Peyer's patch (tissue), 4 donors: ENCODE data around the gene RABGAP1. TPM values are rescaled to one million over a fixed set of nuclear protein-coding genes. Genes with fewer than 3 reads are reported as not detected.

ENCODE experiments used
- DNase-seq, 3 donors: peaks; one replicate each; pipeline ENCODE4 v3.0.0-alpha.2; 2017 to 2019
- H3K27ac ChIP-seq, 4 donors: fragments of 200-600 bp; sonication (generic); one replicate each; pipeline ENCODE4 v1.5.1; 2016 to 2019
- H3K27me3 ChIP-seq, 2 donors: fragments of 200-600 bp; sonication (generic); one replicate each; pipeline ENCODE4 v1.5.1; 2019
- H3K36me3 ChIP-seq, 3 donors: fragments of 200-600 bp; sonication (generic); one replicate each; pipeline ENCODE4 v1.5.1; 2016 to 2019
- H3K4me1 ChIP-seq, 4 donors: fragments of 200-600 bp; sonication (generic); one replicate each; pipeline ENCODE4 v1.5.1; 2016 to 2019
- H3K4me3 ChIP-seq, 4 donors: fragments of 200-600 bp; sonication (generic); 1 replicate in 3 of 4; 2 replicates in 1 of 4; pipeline ENCODE4 v1.5.1; 2016 to 2019; ENCODE audit warnings: mild to moderate bottlenecking in 1 of 4
- H3K9me3 ChIP-seq, 4 donors: fragments of 200-600 bp; sonication (generic); one replicate each; pipeline ENCODE4 v1.5.1; 2016 to 2019; ENCODE audit warnings: mild to moderate bottlenecking in 1 of 4
- POLR2A ChIP-seq, 2 donors: fragments of 450-650 bp; IDR thresholded peaks; one replicate each; pipeline ENCODE4 v1.5.1; 2017; ENCODE audit warnings: antibody characterized with exemption in 2 of 2, mild to moderate bottlenecking in 2 of 2, moderate library complexity in 2 of 2
- total RNA-seq, 4 donors: library from RNA; depleted of rRNA; stranded (reverse); fragments of >200 nt; gene quantifications; one replicate each; pipeline ENCODE4 v1.1.0, GENCODE V29; 2016
- TF ChIP-seq, protein P1 (sequence below), 6 experiments: fragments of 450-650 bp in 4 of 6; fragments of 200-600 bp in 2 of 6; sonication (generic) in 1 of 6; IDR thresholded peaks; one replicate each; pipeline ENCODE4 v1.5.1; 2017 to 2019; ENCODE audit warnings: antibody characterized with exemption in 6 of 6, mild to moderate bottlenecking in 3 of 6, moderate library complexity in 1 of 6

The RABGAP1 gene
- total RNA-seq, 4 donors from 2014 or later, result 45.0 to 92.4 (median 49.7) TPM

DNA sequence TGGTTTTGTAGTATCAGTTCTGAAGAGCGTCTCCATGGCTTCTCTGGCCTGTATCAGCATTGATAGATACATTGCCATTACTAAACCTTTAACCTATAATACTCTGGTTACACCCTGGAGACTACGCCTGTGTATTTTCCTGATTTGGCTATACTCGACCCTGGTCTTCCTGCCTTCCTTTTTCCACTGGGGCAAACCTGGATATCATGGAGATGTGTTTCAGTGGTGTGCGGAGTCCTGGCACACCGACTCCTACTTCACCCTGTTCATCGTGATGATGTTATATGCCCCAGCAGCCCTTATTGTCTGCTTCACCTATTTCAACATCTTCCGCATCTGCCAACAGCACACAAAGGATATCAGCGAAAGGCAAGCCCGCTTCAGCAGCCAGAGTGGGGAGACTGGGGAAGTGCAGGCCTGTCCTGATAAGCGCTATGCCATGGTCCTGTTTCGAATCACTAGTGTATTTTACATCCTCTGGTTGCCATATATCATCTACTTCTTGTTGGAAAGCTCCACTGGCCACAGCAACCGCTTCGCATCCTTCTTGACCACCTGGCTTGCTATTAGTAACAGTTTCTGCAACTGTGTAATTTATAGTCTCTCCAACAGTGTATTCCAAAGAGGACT lies 94.2 kb downstream of the RABGAP1 start:
- Histone ChIP-seq H3K36me3 (no peaks in the 10 kb centered on the region), H3K27ac (no peak overlapping the region), H3K4me3 (no peak overlapping the region), H3K9me3 (no peaks in the 10 kb centered on the region), H3K4me1 (no peaks in the 10 kb centered on the region), H3K27me3 (no peaks in the 10 kb centered on the region)
- DNase-seq, result no peak
- TF ChIP-seq, protein P1, sequence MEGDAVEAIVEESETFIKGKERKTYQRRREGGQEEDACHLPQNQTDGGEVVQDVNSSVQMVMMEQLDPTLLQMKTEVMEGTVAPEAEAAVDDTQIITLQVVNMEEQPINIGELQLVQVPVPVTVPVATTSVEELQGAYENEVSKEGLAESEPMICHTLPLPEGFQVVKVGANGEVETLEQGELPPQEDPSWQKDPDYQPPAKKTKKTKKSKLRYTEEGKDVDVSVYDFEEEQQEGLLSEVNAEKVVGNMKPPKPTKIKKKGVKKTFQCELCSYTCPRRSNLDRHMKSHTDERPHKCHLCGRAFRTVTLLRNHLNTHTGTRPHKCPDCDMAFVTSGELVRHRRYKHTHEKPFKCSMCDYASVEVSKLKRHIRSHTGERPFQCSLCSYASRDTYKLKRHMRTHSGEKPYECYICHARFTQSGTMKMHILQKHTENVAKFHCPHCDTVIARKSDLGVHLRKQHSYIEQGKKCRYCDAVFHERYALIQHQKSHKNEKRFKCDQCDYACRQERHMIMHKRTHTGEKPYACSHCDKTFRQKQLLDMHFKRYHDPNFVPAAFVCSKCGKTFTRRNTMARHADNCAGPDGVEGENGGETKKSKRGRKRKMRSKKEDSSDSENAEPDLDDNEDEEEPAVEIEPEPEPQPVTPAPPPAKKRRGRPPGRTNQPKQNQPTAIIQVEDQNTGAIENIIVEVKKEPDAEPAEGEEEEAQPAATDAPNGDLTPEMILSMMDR (IDR thresholded peaks at IDR 0.05), result no peak
- no peak for TF ChIP-seq POLR2A (IDR thresholded peaks at IDR 0.05)

DNA sequence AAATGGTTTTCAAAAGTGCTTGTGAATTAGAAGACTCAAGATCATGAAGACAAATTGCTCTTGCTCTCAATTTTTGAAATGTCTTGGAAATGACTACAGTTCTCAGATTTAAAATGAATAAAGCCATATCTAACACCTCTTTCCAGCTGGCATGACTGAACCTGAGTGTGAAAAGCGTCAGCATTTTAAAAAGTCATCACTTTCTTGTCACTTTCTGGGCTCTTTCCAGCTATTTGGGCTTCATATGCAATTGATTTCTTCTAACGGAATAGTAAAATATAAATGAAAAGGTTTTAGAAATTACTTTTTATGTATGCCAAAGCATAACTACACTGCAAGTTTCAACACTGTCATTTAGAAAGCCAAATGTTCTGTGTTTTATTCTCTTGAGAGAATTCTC lies 95.0 kb downstream of the RABGAP1 start:
- no peak for DNase-seq
- Histone ChIP-seq H3K27ac (no peak overlapping the region), H3K4me3 (no peak overlapping the region), H3K27me3 (no peaks in the 10 kb centered on the region), H3K4me1 (no peaks in the 10 kb centered on the region), H3K9me3 (no peaks in the 10 kb centered on the region), H3K36me3 (no peaks in the 10 kb centered on the region)
- no peak for TF ChIP-seq POLR2A (IDR thresholded peaks at IDR 0.05)
- TF ChIP-seq, protein P1 (IDR thresholded peaks at IDR 0.05), result no peak

DNA sequence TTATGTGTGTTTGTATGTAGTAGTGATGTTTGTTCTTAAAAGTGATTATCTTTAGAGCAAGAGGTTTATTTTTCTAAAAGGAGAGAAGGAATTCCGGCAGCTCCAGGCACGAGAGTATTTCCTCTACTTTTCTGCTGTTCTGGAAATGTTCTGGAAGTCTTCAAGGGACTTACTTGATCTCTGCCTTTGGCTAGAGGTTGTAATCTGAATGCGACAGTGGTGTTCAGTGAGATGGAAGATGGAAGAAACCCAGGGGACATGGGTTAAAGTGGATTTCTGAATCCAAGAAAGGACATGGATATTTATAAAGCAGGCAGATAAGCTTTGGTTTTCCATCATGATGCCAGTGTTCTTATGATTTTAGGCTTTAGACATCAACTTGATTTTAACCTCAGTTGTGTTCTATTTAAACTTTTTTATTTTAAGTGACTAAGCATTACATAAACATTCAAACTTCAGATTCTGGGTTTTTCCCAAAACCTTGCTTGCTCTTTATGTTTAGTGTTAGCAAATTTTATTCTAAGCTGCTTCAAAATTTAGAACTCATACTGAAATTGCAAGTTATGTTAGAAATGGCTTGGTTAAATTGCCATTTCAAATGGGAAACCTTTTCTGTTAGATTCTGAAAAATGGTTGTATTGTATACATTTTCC lies 96.2 kb downstream of the RABGAP1 start:
- no peaks in the 10 kb centered on the region for H3K4me1 ChIP-seq
- DNase-seq, result no peak
- no peak for TF ChIP-seq POLR2A (IDR thresholded peaks at IDR 0.05)
- TF ChIP-seq, protein P1 (IDR thresholded peaks at IDR 0.05), result no peak
- no peak overlapping the region for H3K4me3 ChIP-seq
- no peaks in the 10 kb centered on the region for H3K27me3 ChIP-seq
- no peaks in the 10 kb centered on the region for H3K9me3 ChIP-seq
- peak overlapping the region in 1 of 4 donors; percentile 28 for H3K27ac ChIP-seq
- no peaks in the 10 kb centered on the region for H3K36me3 ChIP-seq

DNA sequence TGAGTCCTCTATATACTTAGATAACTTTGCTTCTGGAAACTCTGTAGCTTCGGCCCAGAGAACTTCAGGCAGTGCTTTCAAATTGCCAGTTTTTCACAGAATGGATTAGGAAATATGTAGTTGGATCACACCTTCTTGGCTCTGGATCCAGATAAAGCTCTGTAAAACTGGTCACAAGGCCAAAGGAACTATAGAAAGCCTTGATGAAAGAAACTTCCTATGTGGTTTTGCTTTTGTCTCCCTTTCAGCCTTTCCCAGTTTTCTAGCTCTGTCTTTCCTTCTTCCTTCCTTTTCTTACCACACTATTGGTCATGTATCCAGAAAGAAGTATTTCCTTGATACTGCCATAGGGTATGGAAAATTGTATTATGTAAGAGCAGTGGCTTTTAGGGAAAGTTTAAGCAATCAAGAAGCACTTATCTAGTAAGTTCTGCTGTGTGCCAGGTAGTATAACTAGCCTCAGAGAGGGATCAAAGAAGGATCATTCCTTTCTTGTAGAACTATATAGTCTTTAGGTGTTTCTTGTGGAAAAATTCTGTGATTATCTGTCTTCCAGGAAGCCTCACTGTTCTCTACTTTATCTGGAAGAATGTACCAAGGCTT lies 98.9 kb downstream of the RABGAP1 start:
- no peaks in the 10 kb centered on the region for H3K4me1 ChIP-seq
- no peak overlapping the region for H3K27ac ChIP-seq
- DNase-seq, result no peak
- no peaks in the 10 kb centered on the region for H3K36me3 ChIP-seq
- no peaks in the 10 kb centered on the region for H3K27me3 ChIP-seq
- no peak overlapping the region for H3K4me3 ChIP-seq
- TF ChIP-seq, protein P1 (IDR thresholded peaks at IDR 0.05), result no peak
- no peak for TF ChIP-seq POLR2A (IDR thresholded peaks at IDR 0.05)
- no peaks in the 10 kb centered on the region for H3K9me3 ChIP-seq

DNA sequence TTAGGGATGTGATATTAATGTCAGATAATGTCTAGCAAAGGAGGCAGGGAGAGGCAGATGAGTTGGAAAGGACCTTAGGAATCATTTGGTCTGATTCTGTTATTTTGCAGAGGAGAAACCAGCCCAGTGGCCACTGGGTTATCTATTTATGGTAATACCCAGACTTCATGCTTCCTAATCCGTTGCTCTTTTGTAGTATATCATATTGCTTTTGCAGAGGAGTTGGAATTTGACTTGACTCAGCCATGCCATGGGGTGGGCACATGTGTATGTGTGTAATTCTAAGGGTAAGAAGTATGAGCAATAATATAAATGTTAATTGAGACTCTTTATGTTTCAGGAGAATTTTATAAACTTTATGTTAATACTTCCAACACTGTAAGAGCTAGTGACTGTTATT lies 100.0 kb downstream of the RABGAP1 start:
- Histone ChIP-seq H3K4me3 (no peak overlapping the region), H3K27me3 (no peaks in the 10 kb centered on the region), H3K36me3 (no peaks in the 10 kb centered on the region), H3K4me1 (no peaks in the 10 kb centered on the region), H3K27ac (no peak overlapping the region), H3K9me3 (no peaks in the 10 kb centered on the region)
- DNase-seq, result no peak
- no peak for TF ChIP-seq POLR2A (IDR thresholded peaks at IDR 0.05)
- TF ChIP-seq, protein P1 (IDR thresholded peaks at IDR 0.05), result no peak
